GM18861 (cell line): ENCODE measurements around the gene SSR3.
"Not testable (repeated sequence)": the region's sequence is repeated elsewhere in the genome, so short reads cannot be mapped to it uniquely, and the experiment has no call there.

Experiments
- ATAC-seq: cut with Tn5 transposase; IDR thresholded peaks from one replicate; pipeline ENCODE4 v1.9.1; 2021; ENCODE audit not compliant: unreplicated experiment

SSR3 gene

DNA sequence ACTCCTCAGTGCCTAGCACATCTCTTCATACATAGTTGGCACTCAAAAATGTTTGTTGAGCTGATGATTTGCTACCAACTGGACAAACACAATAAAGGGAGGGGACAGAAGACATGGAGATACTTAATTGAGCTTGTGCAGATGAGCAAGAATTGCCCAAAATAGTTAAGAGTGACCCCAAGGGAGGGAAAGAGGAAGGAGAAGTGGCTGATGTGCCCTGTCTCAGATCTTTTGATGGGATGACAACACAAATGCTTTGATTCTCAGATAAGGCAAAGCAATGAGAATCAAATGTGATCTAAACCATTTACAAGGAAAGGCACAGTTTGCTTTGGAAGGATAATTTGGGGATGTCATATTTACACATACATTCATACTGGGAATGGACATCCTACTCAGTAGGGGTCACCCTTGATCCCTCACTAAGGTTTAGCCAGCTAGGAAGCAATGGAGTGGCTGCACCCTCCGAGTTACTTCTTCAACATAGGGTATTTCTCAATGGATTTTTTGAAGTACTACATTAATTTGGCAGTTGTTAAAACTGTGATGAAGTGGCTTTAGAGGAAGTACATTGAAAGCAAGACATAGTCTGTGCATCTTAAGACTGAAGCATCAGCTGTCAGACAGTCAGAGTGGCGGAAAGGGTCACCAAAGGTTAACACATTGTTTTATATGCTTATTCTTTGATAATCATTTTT lies 21.9 kb upstream of the SSR3 start:
- no peak for ATAC-seq

- no peak for ATAC-seq
Measured at GRCh38 chr3:156576051-156576450, 21.1 kb upstream of the SSR3 start.

DNA sequence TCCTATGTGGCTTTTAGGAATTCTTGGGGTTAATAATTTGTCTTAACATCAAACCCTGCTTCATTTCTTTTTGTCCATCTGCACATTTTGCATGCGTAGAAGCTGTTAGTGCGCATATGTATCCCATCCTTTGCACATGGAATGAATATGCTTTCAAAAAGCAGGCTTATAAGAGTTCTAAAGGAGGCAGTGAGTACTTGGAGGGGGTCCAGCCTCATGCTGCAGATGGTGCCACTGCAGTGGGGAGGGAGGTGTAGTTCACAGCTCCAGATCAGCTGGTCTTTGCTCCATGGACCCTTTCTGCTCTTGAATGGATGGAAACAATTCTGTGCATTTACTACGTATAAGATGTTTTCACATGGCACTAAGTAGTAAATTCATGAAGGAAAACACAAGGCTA lies 20.7 kb upstream of the SSR3 start:
- ATAC-seq: no peak

DNA sequence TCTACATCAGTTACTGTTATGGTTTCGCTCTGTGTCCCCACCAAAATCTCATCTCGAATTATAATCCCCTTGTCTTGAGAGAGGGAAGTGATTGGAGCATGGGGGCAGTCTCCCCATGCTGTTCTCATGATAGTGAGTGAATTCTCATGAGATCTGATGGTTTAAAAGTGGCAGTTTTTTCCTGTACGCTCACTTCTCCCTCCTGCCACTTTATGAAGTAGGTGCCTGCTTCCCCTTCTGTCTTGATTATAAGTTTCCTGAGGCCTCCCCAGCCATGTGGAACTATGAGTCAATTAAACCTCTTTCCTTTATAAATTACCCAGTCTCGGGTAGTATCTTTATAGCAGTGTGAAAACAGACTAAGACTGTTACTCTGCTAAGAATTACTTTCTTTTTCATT lies 15.0 kb upstream of the SSR3 start:
- ATAC-seq: not testable (repeated sequence)

DNA sequence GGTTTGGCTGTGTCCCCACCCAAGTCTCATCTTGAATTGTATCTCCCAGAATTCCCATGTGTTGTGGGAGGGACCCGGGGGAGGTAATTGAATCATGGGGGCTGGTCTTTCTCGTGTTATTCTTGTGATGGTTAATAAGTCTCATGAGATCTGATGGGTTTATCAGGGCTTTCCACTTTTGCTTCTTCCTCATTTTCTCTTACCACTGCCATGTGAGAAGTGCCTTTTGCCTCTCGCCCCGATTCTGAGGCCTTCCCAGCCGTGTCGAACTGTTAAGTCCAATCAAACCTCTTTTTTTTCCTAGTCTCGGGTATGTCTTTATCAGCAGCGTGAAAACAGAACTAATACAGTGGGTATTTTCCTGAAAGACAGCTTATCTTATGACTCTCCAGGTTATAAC lies 14.1 kb upstream of the SSR3 start:
- ATAC-seq: not testable (repeated sequence)

- no peak for ATAC-seq
Measured at GRCh38 chr3:156563900-156564682, 9.2 kb upstream of the SSR3 start.

DNA sequence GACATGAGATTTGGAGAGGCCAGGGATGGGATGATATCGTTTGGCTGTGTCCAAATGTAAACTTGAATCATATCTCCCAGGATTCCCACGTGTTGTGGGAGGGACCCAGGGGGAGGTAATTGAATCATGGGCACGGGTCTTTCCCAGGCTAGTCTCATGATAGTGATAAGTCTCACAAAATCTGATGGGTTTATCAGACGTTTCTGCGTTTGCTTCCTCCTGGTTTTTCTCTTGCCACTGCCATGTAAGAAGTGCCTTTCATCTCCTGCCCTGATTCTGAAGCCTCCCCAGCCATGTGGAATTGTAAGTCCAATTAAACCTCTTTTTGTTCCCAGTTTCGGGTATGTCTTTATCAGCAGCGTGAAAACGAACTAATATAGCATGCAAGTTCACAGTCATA lies 7.6 kb upstream of the SSR3 start:
- ATAC-seq: not testable (repeated sequence)

- ATAC-seq: no peak
Measured at GRCh38 chr3:156561533-156561932, 6.6 kb upstream of the SSR3 start.

DNA sequence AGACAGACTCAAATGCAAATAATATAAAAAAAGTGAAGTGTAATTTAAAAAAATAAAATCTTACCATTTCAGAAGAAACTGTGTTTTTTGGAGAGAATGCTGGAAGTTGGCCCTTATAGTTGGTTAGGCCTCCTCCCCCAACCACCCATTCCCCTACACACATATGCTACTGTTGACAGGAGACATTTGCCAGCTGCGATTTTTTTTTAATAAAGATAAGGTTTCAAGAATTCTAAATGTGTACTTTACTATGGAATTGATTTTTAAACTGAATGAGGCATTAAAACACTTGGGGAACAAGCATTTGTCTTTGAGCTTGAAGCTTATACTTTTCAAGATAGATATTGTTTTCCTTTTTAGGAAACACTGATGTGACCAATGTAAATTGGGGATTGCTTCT lies 4.4 kb upstream of the SSR3 start:
- no peak for ATAC-seq

- ATAC-seq: no peak
Measured at GRCh38 chr3:156558389-156558788, 3.5 kb upstream of the SSR3 start.

DNA sequence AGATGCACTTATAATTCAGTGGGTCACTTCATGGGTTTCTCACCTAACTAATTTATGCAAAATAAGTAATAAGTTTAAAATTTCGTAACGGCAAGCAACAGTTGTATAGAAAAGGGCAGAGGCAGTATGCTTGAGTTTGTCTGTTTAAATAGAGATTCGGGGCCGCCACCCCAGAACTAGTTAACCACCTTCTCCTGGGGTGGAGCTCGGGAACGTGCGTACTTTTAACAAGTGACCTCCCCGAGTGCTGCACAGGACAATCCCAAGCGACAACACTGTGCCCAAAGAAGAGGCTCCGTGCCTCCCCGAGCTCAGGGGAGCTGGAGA lies 439 bp downstream of the SSR3 start:
- no peak for ATAC-seq

- ATAC-seq: no peak
Measured at GRCh38 chr3:156553705-156554356, 1.1 kb downstream of the SSR3 start.

DNA sequence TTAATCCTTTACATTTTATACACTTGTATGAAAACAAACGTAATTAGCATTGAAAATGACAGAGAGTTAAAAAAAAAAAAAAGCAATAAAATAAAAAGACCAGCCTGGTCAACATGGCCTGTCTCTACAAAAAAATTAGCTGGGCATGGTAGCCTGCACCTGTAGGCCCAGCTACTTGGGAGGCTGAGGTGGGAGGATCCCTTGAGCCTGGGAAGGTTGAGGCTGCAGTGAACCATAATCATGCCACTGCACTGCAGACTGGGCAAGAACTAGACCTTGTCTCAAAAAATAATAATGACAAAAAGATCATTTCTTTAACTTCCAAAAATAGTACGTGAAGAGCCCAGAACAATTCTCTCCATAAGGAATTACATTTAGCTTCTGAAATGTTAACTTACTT lies 1.9 kb downstream of the SSR3 start:
- no peak for ATAC-seq

DNA sequence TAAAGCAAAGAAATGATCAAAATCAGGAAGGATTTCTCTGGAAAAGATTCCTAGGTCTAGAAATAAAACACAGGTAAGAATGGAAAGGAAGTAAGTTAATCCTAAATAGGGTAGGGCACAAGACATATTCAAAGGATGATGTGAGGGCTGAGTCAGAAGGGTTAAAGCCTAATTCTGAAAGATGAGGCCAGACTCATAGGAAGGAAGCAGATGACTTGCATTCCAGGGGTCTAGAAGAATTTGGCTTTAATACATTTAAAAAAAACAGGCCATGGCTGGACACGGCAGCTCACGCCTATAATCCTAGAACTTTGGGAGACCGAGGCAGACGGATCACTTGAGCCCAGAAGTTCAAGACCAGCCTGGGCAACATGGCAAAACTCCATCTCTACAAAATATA lies 3.2 kb downstream of the SSR3 start:
- no peak for ATAC-seq

- no peak for ATAC-seq
Measured at GRCh38 chr3:156551261-156551660, 3.7 kb downstream of the SSR3 start.

DNA sequence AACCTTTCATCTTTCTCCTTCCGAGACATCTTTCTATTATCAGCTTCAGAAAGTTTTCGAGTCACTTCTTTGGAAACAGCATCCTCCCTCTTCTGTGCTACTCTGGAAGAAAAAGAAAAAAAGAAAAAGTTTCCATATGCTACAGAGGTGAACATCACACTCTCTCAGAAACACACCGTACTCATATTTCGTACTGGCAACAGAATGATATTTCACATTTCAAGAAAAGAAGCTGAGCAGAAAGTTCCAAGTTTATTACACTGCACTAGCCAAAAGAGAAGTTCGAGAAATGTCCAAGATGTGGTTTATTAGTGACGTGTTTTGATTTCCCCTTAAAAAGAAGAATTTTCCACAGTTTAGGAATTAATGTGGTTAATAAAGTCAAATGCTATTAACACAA lies 6.0 kb downstream of the SSR3 start:
- no peak for ATAC-seq

GRCh38 chr3:156548041-156548687 lies 6.8 kb downstream of the SSR3 start:
- no peak for ATAC-seq

- ATAC-seq: no peak
Measured at GRCh38 chr3:156547637-156548036, 7.3 kb downstream of the SSR3 start.

- ATAC-seq: no peak
Measured at GRCh38 chr3:156543043-156543555, 11.8 kb downstream of the SSR3 start.

GRCh38 chr3:156542101-156543042 lies 12.5 kb downstream of the SSR3 start:
- ATAC-seq: no peak
